Testis (tissue), 3 donors: ENCODE measurements around the gene ELFN1. TPM values are rescaled to one million over a fixed set of nuclear protein-coding genes. Genes with fewer than 3 reads are reported as not detected.

ENCODE experiments used
- DNase-seq: peaks from one replicate; pipeline ENCODE4 v3.0.0-alpha.2; 2019
- H3K27ac ChIP-seq, 2 donors: fragments of 200-600 bp; sonication (generic); one replicate each; pipeline ENCODE4 v1.5.1; 2019
- H3K27me3 ChIP-seq: fragments of 200-600 bp; sonication (generic); one replicate; pipeline ENCODE4 v1.5.1; 2019
- H3K36me3 ChIP-seq: fragments of 200-600 bp; sonication (generic); one replicate; pipeline ENCODE4 v1.5.1; 2017; ENCODE audit warnings: low read depth; ENCODE audit errors: missing control alignments
- H3K4me1 ChIP-seq: fragments of 200-600 bp; sonication (generic); one replicate; pipeline ENCODE4 v1.5.1; 2019
- H3K4me3 ChIP-seq, 2 donors: fragments of 200-600 bp; sonication (generic); one replicate each; pipeline ENCODE4 v1.5.1; 2017 to 2019
- H3K9me3 ChIP-seq: fragments of 200-600 bp; sonication (generic); one replicate; pipeline ENCODE4 v1.5.1; 2017
- POLR2A ChIP-seq: fragments of 450-650 bp; IDR thresholded peaks from one replicate; pipeline ENCODE4 v1.6.1; 2017; ENCODE audit warnings: antibody characterized with exemption, mild to moderate bottlenecking, moderate library complexity
- WGBS, 2 donors: methylation state at CpG; one replicate each; pipeline ENCODE4 v1.1.5; 2018; 5-methylcytosine and 5-hydroxymethylcytosine counted together
- intact Hi-C: fragments of 100-400 bp; cut with DNase I; formaldehyde crosslinking; loops from one replicate; pipeline ENCODE4 v1.15.1; 2023; ENCODE audit warnings: low total_unique reads
- polyA plus RNA-seq: library from polyadenylated mRNA; stranded (reverse); fragments of 350-450 nt; fragmentation: Illumina TruSeq; extraction: RNeasy Lipid Tissue Mini Kit (QIAGEN cat#74804); gene quantifications from one replicate; pipeline ENCODE4 v1.2.3, GENCODE V29; 2014; ENCODE audit warnings: low read depth, low replicate concordance; ENCODE audit not compliant: insufficient read depth
- total RNA-seq, 2 donors: library from RNA; depleted of rRNA; stranded (reverse); fragments of >200 nt; gene quantifications; one replicate each; pipeline ENCODE4 v1.2.3, GENCODE V29; 2016
- TF ChIP-seq, protein P1 (sequence below), 3 experiments: fragments of 450-650 bp in 2 of 3; fragments of 200-600 bp in 1 of 3; sonication (generic) in 1 of 3; IDR thresholded peaks; one replicate each; pipeline ENCODE4 v1.5.1; 2016 to 2019; ENCODE audit warnings: antibody characterized with exemption in 3 of 3, mild to moderate bottlenecking in 2 of 3, moderate library complexity in 1 of 3

ELFN1 gene
- total and polyA plus RNA-seq, 3 donors from 2014 or later: 2.3 to 3.2 (median 2.8) TPM

DNA sequence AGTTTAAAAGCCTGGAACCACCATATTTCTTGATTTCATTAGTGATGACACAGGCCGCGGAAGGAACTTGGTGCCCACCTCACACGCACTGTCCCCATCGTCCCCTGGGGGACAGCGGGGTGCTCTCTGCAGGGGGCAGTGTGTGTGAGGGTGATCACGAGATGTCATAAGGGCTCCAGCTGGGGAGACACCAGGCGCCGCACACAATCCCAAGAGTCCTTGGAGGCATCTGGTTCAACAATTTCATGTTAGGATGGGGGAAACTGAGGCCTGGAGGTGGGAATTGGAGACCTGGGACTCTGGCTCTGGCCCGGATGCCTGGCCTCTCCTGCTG, 66.4 kb downstream of the ELFN1 start:
- H3K9me3 ChIP-seq: no peaks in the 10 kb centered on the region
- no peak overlapping the region for H3K4me3 ChIP-seq
- no peaks in the 10 kb centered on the region for H3K4me1 ChIP-seq
- DNase-seq: no peak
- intact Hi-C loops: no loop called here
- no peaks in the 10 kb centered on the region for H3K36me3 ChIP-seq
- WGBS, 2 donors: 84 to 88% methylated on average over 5 to 9 of the region's 9 CpGs
- H3K27me3 ChIP-seq: no peaks in the 10 kb centered on the region
- no peak overlapping the region for H3K27ac ChIP-seq
- TF ChIP-seq, protein P1, sequence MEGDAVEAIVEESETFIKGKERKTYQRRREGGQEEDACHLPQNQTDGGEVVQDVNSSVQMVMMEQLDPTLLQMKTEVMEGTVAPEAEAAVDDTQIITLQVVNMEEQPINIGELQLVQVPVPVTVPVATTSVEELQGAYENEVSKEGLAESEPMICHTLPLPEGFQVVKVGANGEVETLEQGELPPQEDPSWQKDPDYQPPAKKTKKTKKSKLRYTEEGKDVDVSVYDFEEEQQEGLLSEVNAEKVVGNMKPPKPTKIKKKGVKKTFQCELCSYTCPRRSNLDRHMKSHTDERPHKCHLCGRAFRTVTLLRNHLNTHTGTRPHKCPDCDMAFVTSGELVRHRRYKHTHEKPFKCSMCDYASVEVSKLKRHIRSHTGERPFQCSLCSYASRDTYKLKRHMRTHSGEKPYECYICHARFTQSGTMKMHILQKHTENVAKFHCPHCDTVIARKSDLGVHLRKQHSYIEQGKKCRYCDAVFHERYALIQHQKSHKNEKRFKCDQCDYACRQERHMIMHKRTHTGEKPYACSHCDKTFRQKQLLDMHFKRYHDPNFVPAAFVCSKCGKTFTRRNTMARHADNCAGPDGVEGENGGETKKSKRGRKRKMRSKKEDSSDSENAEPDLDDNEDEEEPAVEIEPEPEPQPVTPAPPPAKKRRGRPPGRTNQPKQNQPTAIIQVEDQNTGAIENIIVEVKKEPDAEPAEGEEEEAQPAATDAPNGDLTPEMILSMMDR (IDR thresholded peaks at IDR 0.05): no peak
- no peak for TF ChIP-seq POLR2A

DNA sequence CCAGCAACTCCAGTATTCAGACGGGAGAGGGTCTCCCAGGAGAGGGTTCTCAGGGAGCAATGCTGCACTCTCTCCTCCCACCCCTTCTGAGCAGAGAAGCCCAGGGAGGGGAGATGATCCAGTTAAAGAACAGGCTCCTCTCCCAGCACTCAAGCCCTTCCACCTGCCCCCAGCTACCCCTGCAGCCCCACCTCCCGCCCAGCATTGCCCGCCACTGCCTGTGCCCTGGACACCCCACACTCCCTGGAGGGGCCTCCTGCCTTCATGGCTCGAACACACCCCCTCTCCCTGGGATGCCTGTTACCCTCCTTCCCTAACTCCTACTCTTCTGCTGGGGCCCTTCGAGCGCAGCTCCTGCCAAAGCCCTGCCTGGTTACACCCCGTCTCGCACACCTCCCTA, 66.8 kb downstream of the ELFN1 start:
- Histone ChIP-seq H3K4me1 (no peaks in the 10 kb centered on the region), H3K9me3 (no peaks in the 10 kb centered on the region), H3K4me3 (no peak overlapping the region), H3K36me3 (no peaks in the 10 kb centered on the region), H3K27me3 (no peaks in the 10 kb centered on the region), H3K27ac (no peak overlapping the region)
- 76 to 79% methylated on average over 8 of the region's 8 CpGs for WGBS, 2 donors
- no peak for DNase-seq
- no peak for TF ChIP-seq POLR2A
- TF ChIP-seq, protein P1 (IDR thresholded peaks at IDR 0.05): no peak
- intact Hi-C loops: no loop called here

DNA sequence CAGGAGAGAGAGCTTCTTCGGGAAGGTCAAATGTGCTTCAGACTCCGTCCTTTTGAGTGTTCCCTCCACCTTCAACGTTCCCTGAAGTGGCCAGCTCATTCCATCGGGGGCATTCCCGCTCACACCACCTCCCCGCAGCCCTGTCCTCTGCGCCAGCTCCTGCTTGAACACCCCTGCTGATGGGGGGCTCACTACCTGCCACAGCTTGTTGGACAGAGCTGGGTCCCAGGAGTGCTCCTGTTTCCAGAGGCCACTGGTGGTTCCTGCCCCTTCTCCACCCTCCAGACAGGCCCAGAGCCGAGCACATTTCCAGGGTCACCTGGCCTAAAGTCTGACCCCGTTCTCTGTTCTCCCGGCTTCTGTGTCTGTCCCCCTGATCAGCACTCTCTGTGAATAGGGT, 67.4 kb downstream of the ELFN1 start:
- DNase-seq: no peak
- H3K4me3 ChIP-seq: no peak overlapping the region
- H3K4me1 ChIP-seq: no peaks in the 10 kb centered on the region
- 89 to 91% methylated on average over 5 to 10 of the region's 10 CpGs for WGBS, 2 donors
- no peaks in the 10 kb centered on the region for H3K9me3 ChIP-seq
- H3K27me3 ChIP-seq: no peaks in the 10 kb centered on the region
- no peak overlapping the region for H3K27ac ChIP-seq
- H3K36me3 ChIP-seq: no peaks in the 10 kb centered on the region
- intact Hi-C loops: no loop called here
- TF ChIP-seq POLR2A: no peak
- TF ChIP-seq, protein P1 (IDR thresholded peaks at IDR 0.05): no peak

DNA sequence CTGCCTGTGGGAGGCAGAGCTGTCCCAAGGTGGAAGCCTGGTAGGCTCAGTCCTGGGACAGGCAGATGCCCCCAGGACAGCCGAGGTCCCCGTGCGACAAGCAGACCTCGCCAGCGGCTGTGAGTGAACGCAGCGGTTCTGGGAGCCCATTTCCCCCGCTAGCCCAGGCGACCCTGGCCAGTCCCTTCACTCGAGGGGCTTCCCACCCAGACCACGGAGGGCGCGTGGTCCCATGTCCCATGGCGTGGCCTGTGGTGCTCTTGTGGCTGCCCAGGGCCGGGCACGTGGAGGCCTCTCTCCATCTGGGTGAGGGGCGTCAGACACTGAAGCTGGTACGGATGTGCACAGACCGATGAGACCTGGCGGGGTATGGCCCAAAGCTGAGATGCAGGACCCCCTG, 67.9 kb downstream of the ELFN1 start:
- WGBS, 2 donors: 91% methylated on average over 20 of the region's 20 CpGs; no CpG with 5 or more reads in 1 of the 2 donors
- H3K27ac ChIP-seq: no peak overlapping the region
- no peaks in the 10 kb centered on the region for H3K4me1 ChIP-seq
- DNase-seq: no peak
- H3K9me3 ChIP-seq: no peaks in the 10 kb centered on the region
- intact Hi-C loops: no loop called here
- no peaks in the 10 kb centered on the region for H3K36me3 ChIP-seq
- no peak overlapping the region for H3K4me3 ChIP-seq
- H3K27me3 ChIP-seq: no peaks in the 10 kb centered on the region
- no peak for TF ChIP-seq POLR2A
- TF ChIP-seq, protein P1 (IDR thresholded peaks at IDR 0.05): no peak

DNA sequence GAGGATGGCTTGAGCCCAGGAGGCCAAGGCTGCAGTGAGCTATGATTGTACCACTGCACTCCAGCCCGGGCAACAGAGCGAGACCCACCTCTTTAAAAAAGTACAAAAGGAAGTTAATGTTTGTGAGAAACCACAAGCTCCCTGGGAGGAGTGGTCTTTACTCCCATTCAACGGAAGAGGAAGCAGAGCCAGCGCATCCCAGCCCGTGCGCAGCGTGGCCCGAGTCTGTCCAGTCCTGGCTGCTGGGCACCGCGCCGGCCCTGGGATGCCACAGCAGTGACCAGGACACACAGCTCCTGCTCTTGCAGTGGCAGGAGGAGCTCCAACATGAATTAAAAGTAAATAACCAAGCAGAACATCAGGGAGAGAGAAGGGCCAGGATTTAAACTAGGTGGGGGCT, 68.4 kb downstream of the ELFN1 start:
- DNase-seq: no peak
- no peaks in the 10 kb centered on the region for H3K9me3 ChIP-seq
- no peaks in the 10 kb centered on the region for H3K4me1 ChIP-seq
- H3K4me3 ChIP-seq: no peak overlapping the region
- no peaks in the 10 kb centered on the region for H3K27me3 ChIP-seq
- intact Hi-C loops: no loop called here
- H3K36me3 ChIP-seq: no peaks in the 10 kb centered on the region
- TF ChIP-seq, protein P1 (IDR thresholded peaks at IDR 0.05): no peak
- TF ChIP-seq POLR2A: no peak
- 80 to 82% methylated on average over 11 of the region's 11 CpGs for WGBS, 2 donors
- H3K27ac ChIP-seq: no peak overlapping the region
